ENCODE measurements around the gene CHST11. TPM values are rescaled to one million over a fixed set of nuclear protein-coding genes. Genes with fewer than 3 reads are reported as not detected.
A peak's percentile ranks its signal among the peaks of the same experiment; 100 is the strongest.

The CHST11 gene
- total and polyA plus RNA-seq, 10 of the 15 experiments (the other 5 are each of a cell fraction or from before 2014, with no cell fraction given), result 1.9 to 38.1 (median 17.2) TPM

GRCh38 chr12:104551313-104551931 is 94.7 kb downstream of the CHST11 start (continued):
- TF ChIP-seq, protein P1, sequence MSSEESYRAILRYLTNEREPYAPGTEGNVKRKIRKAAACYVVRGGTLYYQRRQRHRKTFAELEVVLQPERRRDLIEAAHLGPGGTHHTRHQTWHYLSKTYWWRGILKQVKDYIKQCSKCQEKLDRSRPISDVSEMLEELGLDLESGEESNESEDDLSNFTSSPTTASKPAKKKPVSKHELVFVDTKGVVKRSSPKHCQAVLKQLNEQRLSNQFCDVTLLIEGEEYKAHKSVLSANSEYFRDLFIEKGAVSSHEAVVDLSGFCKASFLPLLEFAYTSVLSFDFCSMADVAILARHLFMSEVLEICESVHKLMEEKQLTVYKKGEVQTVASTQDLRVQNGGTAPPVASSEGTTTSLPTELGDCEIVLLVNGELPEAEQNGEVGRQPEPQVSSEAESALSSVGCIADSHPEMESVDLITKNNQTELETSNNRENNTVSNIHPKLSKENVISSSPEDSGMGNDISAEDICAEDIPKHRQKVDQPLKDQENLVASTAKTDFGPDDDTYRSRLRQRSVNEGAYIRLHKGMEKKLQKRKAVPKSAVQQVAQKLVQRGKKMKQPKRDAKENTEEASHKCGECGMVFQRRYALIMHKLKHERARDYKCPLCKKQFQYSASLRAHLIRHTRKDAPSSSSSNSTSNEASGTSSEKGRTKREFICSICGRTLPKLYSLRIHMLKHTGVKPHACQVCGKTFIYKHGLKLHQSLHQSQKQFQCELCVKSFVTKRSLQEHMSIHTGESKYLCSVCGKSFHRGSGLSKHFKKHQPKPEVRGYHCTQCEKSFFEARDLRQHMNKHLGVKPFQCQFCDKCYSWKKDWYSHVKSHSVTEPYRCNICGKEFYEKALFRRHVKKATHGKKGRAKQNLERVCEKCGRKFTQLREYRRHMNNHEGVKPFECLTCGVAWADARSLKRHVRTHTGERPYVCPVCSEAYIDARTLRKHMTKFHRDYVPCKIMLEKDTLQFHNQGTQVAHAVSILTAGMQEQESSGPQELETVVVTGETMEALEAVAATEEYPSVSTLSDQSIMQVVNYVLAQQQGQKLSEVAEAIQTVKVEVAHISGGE (CRISPR knock-in tag; IDR thresholded peaks at IDR 0.05), result no peak
- TF ChIP-seq HSF1 (IDR thresholded peaks at IDR 0.05; ENCODE audit: low read depth, low read length) (no peak), NR2F1 (conservative IDR thresholded peaks at IDR 0.05) (peak; percentile 47; the same call in 1 of the 2 replicates), ZZZ3 (IDR thresholded peaks at IDR 0.05; ENCODE audit: control insufficient read depth, insufficient read length, low read depth) (no peak), TCF12 (IDR thresholded peaks at IDR 0.05; ENCODE audit: low read depth, low read length) (no peak), BHLHE40 (IDR thresholded peaks at IDR 0.05; ENCODE audit: borderline replicate concordance in 1 of 2, low read depth in 2 of 2, low read length in 1 of 2) (peak in 1 of 2 experiments; percentile 71; a peak in 2 of 4 replicates), RUNX3 (IDR thresholded peaks at IDR 0.05; ENCODE audit: low read length) (0 out of 2 replicates have a peak, but pooled peaks have one; percentile 5), ESRRA (IDR thresholded peaks at IDR 0.05; ENCODE audit: low read length) (no peak), SIN3A (IDR thresholded peaks at IDR 0.05; ENCODE audit: low read depth, low read length) (no peak), ZNF622 (IDR thresholded peaks at IDR 0.05) (no peak), CHD1 (IDR thresholded peaks at IDR 0.05; ENCODE audit: low read depth, low read length) (no peak)
